Activated B cell treated with CpG ODN at 0.5 μM for 24 hours (primary cell): ENCODE results near the gene CACNG4. TPM values are rescaled to one million over a fixed set of nuclear protein-coding genes. Genes with fewer than 3 reads are reported as not detected.

Experiments
- ATAC-seq: fragments of 200-7000 bp; cut with Tn5 transposase; one replicate; pipeline ENCODE4 v1.10.0; 2021; ENCODE audit warnings: low read depth, mild to moderate bottlenecking, moderate library complexity
- CTCF ChIA-PET: fragments of 350-600 bp; sonication (Branson Sonifier 250); formaldehyde crosslinking; loops from one replicate; lab custom pipeline; 2021; ENCODE audit warnings: antibody characterized with exemption; lab: Charles Lee
- POLR2A ChIA-PET: fragments of 350-600 bp; sonication (Branson Sonifier 250); formaldehyde crosslinking; loops from one replicate; lab custom pipeline; 2021; ENCODE audit warnings: antibody characterized with exemption; lab: Charles Lee
- DNase-seq: peaks from one replicate; pipeline ENCODE4 v3.0.0; 2022
- H3K27ac Mint-ChIP-seq: one replicate; pipeline ENCODE4 v1.8.0; 2020; ENCODE audit warnings: mixed read lengths
- H3K27me3 Mint-ChIP-seq: one replicate; pipeline ENCODE4 v1.8.0; 2021; ENCODE audit warnings: mixed read lengths
- H3K36me3 Mint-ChIP-seq: one replicate; pipeline ENCODE4 v1.8.0; 2021; ENCODE audit warnings: low read depth, mixed read lengths
- H3K4me1 Mint-ChIP-seq: one replicate; pipeline ENCODE4 v1.8.0; 2021; ENCODE audit warnings: mixed read lengths
- H3K4me3 Mint-ChIP-seq: one replicate; pipeline ENCODE4 v1.8.0; 2020; ENCODE audit warnings: mild to moderate bottlenecking, mixed read lengths
- H3K9me3 Mint-ChIP-seq: one replicate; pipeline ENCODE4 v1.8.0; 2020; ENCODE audit warnings: mixed read lengths
- CTCF ChIP-seq: fragments of 200-600 bp; IDR thresholded peaks from one replicate; pipeline ENCODE4 v1.8.0; 2022; ENCODE audit warnings: antibody characterized with exemption, mild to moderate bottlenecking
- intact Hi-C: fragments of 100-400 bp; cut with micrococcal nuclease; formaldehyde crosslinking; loops from one replicate; pipeline ENCODE4 v1.15.1; 2024
- total RNA-seq: library from RNA; stranded (reverse); gene quantifications from 2 replicates; pipeline ENCODE4 v1.2.3, GENCODE V29; 2022

Gene CACNG4
- total RNA-seq, 1 donor from 2014 or later = not detected

- ChIA-PET CTCF (no interaction called here), POLR2A (no interaction called here)
- Mint-ChIP-seq H3K4me3 (no peak overlapping the region), H3K27me3 (no peaks in the 10 kb centered on the region), H3K4me1 (peaks cover 15% of the 10 kb centered on the region), H3K36me3 (peaks cover 46% of the 10 kb centered on the region), H3K27ac (no peak overlapping the region), H3K9me3 (no peaks in the 10 kb centered on the region)
- no peak for TF ChIP-seq CTCF
- no peak for ATAC-seq
- no peak for DNase-seq
- intact Hi-C loops = no loop called here
Observed at GRCh38 chr17:67078292-67078691, 113.8 kb downstream of the CACNG4 start.

GRCh38 chr17:67079491-67079890 is 115.0 kb downstream of the CACNG4 start:
- ChIA-PET CTCF (no interaction called here), POLR2A (no interaction called here)
- no peak for TF ChIP-seq CTCF

GRCh38 chr17:67080804-67081203 is 116.3 kb downstream of the CACNG4 start:
- ATAC-seq = no peak
- H3K27ac Mint-ChIP-seq = no peak overlapping the region
- H3K9me3 Mint-ChIP-seq = no peaks in the 10 kb centered on the region
- no peaks in the 10 kb centered on the region for H3K27me3 Mint-ChIP-seq
- ChIA-PET CTCF (interaction anchor here (1.6 kb wide), 1 partner anchor 19 kb away, joined by 4 read pairs; no protein-coding TSS in a partner anchor), POLR2A (interaction anchor here (1.6 kb wide), 1 partner anchor 15 kb away, joined by 3 read pairs; no protein-coding TSS in a partner anchor)
- peaks cover 51% of the 10 kb centered on the region for H3K36me3 Mint-ChIP-seq
- DNase-seq = no peak
- H3K4me3 Mint-ChIP-seq = no peak overlapping the region
- no peak for TF ChIP-seq CTCF
- peaks cover 19% of the 10 kb centered on the region for H3K4me1 Mint-ChIP-seq
- intact Hi-C loops = loop anchor here (10.0 kb wide), 1 partner anchor 366 kb away; no protein-coding TSS in a partner anchor

More at GRCh38 chr17:67079491-67079890, 115.0 kb downstream of the CACNG4 start:
- no peaks in the 10 kb centered on the region for H3K9me3 Mint-ChIP-seq
- no peak for DNase-seq
- no peaks in the 10 kb centered on the region for H3K27me3 Mint-ChIP-seq
- no peak for ATAC-seq
- no peak overlapping the region for H3K4me3 Mint-ChIP-seq
- peaks cover 19% of the 10 kb centered on the region for H3K4me1 Mint-ChIP-seq
- no peak overlapping the region for H3K27ac Mint-ChIP-seq
- intact Hi-C loops = no loop called here
- peaks cover 47% of the 10 kb centered on the region for H3K36me3 Mint-ChIP-seq

- ChIA-PET CTCF (interaction anchor here (1.1 to 1.6 kb wide), 2 partner anchors 17 to 354 kb away, joined by 3 to 4 read pairs; no protein-coding TSS in a partner anchor), POLR2A (interaction anchor here (1.6 kb wide), 1 partner anchor 16 kb away, joined by 3 read pairs; no protein-coding TSS in a partner anchor)
- Mint-ChIP-seq H3K36me3 (peaks cover 49% of the 10 kb centered on the region), H3K4me1 (peaks cover 19% of the 10 kb centered on the region), H3K27ac (no peak overlapping the region), H3K4me3 (no peak overlapping the region), H3K9me3 (no peaks in the 10 kb centered on the region), H3K27me3 (no peaks in the 10 kb centered on the region)
- intact Hi-C loops = loop anchor here (10.0 kb wide), 1 partner anchor 367 kb away; no protein-coding TSS in a partner anchor
- DNase-seq = no peak
- ATAC-seq = no peak
- TF ChIP-seq CTCF = no peak
Observed at GRCh38 chr17:67082107-67082506, 117.6 kb downstream of the CACNG4 start.

Other genes starting within 250 kb of the CACNG4 start
- gene CACNG5, start 129.6 kb upstream of the CACNG4 start, total RNA-seq = not detected in 2 replicates
- gene CACNG1, start 79.8 kb downstream of the CACNG4 start, total RNA-seq = not detected in 2 replicates